ENCODE data around the gene ARG2.

ARG2 gene

DNA sequence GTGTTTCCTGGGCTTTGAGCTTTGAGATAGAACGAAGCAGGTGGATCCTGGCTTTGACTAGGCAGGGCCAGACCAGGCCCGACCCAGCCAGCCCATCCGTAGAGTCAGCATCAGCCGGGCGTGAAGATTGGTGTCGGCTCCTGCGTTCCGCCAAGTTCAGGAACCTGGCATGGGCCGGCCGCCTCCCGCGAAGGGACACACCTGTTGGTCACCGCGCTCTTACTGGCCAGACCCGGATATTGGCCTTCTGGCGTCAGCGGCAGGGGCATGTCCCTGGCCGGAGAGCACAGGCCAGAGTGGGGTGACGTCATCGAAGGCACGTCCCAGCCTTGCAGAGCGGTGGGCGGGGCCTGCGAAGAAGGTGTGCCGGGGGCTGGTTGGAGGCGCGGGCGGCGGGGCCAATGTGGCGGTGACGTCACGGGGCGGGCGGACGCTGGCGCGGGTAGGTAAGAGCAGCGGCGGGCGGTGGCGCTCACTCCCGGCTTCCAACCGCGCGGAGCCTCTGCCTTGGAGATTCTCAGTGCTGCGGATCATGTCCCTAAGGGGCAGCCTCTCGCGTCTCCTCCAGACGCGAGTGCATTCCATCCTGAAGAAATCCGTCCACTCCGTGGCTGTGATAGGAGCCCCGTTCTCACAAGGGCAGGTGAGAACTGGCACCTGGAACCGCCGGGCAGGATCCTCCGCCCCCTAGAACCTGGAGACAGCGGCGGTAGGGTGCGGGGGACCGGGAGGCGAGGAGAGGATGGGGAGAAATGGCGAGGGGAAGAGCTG lies at the start of gene ARG2:
ARG2 (plus strand) TSS at position 475 of the 771 bp plus-strand sequence; CDS start at position 533, 58 bp downstream.
- DNase-seq, result peak; percentile 87

DNA sequence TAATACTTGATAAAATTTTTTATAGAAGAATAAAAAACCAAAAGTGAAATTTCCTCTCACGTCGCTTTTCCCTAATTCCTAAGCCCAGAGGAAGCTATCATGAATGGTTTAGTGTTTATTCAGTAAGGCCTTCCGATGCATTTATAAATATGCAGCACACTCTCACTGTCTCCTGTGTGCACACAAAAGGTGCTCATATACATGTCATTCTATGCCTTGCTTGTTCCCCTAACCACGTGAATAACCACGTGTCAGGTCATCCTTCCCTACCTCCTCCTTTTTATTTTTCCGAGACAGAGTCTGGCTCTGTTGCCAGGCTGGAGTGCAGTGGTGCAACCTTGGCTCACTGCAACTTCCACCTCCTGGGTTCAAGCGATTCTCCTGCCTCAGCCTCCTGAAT lies 49.3 kb upstream of the ARG2 start:
- no peak for DNase-seq

DNA sequence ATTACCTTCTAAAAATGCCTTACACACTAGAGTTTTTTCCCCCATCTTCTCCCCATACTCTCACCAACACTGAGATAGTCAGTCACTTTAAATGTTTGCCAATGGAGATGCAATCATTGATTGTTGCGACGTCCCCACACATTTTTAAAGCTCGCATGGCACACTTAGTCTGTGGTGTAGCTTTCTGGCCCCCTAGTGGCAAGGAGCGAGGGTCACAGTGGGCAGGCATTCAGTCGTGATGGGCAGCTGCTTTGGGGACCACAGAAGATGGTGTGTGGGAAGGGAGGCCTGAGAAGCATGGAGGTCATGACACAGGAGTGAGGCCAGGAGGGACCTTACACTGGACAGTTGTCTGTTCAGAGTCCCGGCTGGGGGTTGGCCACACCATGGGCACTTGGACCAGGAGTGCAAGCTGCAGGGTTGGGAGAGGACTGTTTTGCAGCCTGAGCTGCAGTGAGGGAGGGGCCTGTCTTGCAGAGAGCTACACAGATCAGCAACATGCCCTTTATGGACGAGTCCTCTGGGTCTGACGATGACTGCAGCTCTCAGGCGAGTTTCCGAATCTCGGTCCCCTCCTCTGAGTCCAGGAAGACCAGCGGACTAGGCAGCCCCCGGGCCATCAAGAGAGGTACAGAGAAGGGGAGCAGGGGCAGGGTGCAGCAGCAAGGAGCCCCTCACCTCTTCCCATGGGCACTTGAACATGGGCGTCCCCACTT lies 48.3 kb upstream of the ARG2 start:
- DNase-seq, result peak; percentile 12

DNA sequence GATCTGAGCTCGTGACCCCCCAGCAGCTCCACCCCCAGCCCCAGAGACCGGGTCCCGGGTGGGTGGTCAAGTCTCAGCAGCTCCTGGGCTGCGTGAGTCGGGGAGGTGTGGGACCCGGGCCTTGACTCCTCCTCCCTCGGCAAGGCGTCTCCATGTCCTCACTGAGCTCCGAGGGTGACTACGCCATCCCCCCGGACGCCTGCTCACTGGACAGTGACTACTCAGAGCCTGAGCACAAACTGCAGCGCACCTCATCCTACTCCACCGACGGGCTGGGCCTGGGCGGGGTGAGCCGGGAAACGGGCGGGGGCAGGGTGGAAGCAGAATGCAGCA lies 47.8 kb upstream of the ARG2 start:
- DNase-seq, result no peak

DNA sequence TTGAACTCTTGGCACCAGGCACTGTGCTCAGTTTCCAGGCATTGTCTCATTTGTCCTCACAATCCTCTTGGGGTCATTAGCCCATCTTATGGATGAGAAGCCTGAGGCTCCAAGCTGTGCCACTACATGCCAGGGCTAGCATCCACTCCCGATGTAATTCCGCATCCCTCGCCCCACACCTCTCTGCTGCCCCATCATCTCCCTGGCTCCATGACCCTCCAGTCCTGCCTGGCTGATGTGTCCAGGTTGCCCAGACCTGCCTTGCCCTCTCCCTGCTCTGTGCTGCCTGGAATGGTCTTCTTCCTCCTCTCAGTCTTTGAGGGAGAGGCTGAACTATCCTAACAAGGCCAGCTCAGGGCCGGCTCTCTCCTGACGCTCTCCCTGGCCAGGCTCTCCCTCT lies 47.1 kb upstream of the ARG2 start:
- DNase-seq, result no peak

DNA sequence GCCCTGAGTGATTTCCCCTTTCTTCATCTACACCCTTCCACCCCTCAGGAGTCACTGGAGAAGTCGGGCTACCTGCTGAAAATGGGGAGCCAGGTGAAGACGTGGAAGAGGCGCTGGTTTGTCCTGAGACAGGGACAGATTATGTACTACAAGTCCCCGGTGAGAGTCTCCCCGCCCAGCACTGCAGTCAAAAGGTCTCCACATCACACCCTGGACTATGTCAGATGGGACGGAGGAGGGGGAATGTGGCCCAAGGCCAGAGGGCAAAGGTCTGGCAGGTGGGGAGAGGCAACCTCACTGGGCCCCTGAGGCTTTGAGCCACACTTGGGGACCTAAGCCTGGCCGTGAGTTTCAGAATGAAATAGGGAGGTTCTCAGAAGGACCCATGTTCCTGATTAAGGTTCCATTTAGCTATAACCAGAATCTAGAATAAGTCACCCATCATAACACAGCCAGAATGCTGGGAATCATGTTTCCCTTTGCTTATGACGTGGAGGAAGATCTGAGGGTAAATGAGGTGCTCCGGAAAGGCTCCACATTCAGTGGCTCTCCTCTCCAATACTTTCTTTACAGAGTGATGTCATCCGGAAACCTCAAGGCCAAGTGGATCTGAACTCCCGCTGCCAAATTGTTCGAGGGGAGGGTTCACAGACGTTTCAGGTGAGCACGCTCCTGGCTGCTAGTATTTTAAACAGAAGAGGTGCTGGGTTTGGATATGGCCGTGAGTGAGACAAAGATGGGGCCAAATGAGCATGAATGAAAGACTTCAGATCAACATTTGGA lies 46.3 kb upstream of the ARG2 start:
- DNase-seq, result no peak

DNA sequence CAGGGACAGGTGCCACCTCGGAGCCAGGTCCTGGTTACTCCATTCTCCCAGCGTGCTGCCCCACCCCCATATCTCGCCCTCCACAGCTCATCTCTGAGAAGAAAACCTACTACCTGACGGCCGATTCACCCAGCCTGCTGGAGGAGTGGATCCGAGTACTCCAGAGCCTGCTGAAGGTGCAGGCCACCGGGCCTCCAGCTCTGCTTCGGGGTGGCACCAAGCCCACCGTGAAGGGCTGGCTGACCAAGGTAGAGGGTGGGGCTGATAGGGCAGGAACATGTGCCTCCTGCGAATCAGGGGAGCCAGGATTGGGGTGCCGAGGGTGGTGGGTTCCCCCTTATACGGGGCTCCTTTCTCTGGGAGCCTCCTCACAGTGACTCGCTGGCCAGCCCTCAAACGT lies 45.6 kb upstream of the ARG2 start:
- no peak for DNase-seq

DNA sequence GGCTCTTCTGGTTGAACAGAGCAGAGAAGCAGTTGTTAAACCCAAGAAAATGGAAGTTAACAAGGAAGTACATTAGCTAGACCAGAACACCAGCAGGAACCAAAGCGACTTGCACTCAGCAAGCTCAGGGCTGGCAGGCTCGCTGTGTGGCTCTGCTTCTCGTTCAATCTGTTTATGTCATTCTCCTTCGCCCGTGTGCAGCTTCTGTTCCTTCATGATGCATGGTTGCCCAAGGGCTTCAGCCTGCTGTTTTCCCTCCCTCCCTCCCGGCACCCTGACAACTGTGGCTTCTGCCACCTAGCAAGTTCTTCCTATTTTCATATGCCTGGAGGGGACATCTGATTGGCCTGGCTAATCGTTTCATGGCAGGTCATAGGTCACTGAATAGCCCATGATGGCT lies 44.9 kb upstream of the ARG2 start:
- no peak for DNase-seq

DNA sequence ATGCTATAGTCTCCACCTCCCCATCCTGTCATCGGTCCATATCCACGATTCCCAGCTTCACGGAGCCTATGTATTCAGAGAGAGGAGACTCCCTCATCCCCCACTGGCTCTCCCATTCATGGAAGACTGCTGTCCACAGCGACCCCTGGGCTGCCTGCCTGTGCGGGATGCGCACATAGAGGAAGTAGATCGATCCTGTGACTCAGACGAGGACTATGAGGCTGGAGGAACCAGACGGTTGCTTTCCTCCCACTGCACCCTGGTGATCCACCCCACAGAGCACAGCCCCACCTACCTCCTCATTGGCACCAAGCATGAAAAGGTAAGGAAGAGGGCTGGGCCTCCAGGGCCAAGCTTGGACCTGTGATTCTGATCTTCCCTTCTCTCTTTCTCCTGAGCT lies 44.0 kb upstream of the ARG2 start:
- DNase-seq, result no peak

DNA sequence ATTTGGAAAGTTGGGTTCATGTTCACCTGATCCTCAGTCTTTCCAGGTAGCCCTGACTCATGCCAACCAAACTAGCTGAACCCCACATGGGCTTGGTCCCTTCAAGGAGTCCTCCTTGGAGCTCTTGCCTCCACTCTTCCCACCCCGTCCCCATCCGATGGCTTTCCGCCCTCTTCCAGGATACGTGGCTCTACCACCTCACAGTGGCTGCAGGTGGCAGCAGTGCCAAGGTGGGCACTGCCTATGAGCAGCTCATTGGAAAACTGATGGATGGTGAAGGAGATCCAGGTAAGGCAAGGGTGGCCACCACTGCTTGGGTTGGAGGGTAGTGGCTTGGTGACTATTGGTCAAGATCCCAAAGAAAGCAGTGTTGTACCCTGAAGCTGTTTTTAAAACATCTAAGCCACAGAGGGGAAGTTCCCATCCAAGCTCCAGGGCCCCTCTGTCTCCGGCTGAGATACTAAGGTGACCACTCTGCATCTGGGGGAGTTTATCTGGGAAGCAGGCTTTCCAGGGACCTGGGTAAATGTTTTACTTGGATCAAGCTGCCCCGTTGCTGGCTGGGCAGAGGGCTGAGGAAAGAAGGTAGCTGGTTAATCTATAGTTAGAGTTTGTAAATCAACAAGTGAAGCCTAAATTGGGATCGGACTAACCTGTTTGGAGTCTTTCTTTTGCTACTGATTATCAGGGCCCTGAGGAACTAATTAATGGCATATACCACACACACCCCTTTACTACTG lies 43.3 kb upstream of the ARG2 start:
- DNase-seq, result no peak

DNA sequence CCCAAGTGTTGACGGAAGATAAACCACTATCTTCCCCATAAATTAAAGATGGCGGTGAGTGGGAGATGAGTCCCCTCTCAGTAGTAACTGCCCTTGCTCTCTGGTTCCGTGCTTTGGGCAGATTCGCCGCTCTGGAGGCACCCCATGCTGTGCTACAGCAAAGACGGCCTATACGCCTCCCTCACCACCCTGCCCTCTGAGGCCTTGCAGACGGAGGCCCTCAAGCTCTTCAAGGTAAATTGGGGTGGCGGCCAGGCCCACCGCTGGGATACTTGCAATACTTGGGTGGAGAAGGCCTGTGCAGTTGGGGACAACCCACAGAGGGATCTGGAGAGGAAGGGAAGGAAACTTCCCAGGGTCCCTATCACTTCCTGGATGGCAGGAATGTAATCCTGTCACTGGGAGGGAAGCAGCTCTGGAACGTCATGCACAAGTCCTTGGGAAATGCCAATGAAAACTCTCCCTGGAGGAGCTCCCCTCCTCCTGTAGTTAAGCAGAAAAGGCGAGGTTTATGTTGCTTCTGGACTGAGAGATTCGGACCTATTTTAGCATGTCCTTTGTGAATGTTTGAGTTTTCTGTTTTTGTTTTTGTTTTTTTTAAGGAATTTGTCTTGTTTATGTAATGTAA lies 42.4 kb upstream of the ARG2 start:
- DNase-seq, result no peak

DNA sequence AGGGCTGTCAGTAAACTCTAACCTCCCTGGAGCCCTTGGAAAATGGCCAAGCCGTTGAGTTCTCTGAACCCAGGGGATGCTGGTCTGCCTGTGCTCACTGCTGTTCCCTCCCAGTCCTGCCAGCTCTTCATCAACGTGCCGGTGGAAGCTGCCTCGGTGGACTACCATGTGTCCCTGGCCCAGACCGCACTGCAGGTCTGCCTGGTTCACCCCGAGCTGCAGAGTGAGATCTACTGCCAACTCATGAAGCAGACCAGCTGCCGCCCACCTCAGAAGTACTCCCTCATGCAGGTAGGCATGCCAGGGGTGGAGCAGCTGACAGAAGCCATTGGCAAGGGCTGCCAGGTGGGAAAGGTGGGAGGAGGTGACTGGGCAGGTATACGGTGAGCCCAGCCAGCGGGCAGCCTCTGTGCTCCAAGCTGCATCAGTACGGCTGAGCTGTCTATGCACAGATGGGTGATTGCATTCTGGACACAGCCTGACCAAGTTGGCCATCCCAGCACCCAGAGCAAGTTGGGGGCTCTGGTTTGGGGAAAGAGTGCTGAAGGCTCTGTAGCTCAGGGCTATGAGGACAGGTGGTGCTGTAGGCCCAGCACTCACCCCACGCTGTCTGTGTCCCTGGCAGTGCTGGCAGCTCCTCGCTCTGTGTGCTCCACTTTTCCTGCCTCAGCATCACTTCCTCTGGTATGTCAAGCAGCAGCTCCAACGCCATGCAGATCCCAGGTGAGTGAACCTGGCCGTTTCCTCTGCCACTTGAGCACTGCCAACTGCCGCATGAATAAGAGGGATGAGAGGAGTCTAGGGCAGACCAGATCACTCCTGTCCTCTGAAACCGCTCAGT lies 41.6 kb upstream of the ARG2 start:
- DNase-seq, result no peak

DNA sequence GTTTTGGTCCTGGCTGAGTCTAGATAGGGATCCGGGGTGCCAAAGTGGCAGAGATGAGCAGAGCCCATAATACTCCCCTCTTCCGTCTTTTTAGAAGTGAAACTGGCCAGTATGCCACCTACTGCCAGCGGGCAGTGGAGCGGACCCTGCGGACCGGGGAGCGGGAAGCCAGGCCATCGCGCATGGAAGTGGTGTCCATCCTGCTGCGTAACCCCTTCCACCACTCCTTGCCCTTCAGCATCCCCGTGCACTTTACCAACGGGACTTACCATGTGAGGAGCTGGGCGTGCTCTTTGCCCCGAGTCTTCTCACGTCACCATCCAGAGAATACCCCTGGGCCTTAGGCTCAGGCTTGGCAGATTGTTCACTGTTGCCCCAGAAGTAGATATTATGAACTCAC lies 40.7 kb upstream of the ARG2 start:
- no peak for DNase-seq

DNA sequence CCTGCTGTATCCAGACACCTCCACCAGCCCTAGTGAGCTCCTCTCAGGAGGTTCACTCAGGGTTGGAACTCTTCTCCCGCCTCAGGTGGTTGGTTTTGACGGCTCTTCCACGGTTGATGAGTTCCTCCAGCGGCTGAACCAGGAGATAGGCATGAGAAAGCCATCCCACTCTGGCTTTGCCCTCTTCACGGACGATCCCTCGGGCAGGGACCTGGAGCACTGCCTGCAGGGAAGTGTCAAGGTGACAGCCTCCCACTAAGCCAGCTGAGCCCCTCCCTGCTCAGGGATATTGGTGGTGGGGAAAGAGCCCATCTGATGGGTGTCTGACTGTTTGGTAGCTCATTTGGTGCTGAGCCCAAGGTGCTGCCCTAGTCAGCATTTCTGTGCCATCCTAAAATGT lies 40.1 kb upstream of the ARG2 start:
- DNase-seq, result no peak

DNA sequence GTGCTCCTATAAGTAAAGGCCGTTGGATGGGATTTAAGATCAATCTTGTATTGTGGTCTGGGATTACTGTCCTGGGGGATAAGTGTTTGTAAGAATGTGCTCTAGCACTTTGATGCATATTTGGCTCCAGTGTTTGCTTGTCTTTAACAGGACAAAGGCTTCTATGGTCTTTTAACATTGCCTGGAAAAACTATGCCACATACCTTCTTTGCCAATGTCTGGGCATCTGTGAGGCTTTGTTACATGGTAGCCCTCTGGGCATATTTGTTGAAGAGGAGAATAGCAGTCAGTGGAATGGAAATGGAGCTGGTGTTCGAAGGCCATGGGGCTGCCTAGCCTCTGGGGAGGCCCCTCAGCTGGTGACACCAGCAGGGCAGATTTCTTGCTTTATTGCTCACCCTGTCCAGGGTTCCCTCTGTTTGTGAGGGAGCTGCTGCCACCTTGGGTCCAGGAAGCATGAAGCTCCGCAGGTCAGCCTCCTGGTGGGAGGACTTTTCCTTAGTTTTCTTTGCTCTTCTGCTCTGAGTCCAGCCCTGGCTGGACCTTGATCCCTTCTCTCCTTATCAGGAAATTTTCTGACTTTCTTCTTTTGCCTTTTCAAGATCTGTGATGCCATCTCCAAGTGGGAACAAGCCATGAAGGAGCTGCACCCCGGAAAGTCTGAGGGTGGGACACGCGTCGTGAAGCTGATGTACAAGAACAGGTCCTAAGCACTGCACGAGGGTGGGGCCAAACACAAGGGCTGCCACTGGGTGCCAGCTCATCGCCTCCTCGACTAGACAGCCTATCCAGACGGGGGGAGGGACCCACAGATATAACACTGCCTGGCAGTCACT lies 39.2 kb upstream of the ARG2 start:
- no peak for DNase-seq

DNA sequence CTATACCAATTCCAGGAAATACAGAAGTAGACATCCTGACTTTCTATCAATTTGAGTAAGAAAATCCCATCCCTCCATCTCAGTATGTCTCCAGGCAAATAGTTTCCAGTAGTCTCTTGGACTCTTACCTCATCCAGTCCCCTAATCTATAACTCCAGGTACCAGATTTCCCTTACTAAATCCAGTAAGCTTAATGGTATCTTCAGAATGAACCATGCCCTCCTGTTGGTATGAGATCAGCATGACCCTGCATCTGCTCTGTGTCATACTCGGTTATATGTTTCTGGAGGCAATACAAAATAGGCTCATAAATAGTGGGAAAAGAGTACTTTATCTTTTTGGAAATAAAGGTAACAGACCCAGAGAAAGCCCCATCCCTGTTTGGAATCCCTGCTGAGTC lies 38.1 kb upstream of the ARG2 start:
- no peak for DNase-seq

DNA sequence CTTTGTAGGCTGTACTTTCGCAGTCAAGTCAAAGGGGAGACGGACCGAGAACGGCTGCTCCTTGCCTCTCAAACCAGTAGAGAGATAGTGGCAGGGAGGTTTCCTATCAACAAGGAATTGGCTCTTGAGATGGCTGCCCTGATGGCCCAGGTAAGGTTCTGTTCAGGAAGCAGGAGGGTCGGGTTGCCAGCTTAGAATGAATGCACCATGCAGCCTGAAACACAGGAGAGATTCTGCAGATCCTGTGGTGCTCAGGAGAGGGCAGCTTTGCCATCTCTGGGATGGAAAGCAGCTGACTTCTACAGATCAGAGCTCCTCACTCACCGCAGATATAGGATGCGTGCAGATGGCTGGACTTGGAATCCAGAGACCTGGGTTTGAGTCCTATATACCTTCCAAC lies 37.7 kb upstream of the ARG2 start:
- DNase-seq, result no peak

DNA sequence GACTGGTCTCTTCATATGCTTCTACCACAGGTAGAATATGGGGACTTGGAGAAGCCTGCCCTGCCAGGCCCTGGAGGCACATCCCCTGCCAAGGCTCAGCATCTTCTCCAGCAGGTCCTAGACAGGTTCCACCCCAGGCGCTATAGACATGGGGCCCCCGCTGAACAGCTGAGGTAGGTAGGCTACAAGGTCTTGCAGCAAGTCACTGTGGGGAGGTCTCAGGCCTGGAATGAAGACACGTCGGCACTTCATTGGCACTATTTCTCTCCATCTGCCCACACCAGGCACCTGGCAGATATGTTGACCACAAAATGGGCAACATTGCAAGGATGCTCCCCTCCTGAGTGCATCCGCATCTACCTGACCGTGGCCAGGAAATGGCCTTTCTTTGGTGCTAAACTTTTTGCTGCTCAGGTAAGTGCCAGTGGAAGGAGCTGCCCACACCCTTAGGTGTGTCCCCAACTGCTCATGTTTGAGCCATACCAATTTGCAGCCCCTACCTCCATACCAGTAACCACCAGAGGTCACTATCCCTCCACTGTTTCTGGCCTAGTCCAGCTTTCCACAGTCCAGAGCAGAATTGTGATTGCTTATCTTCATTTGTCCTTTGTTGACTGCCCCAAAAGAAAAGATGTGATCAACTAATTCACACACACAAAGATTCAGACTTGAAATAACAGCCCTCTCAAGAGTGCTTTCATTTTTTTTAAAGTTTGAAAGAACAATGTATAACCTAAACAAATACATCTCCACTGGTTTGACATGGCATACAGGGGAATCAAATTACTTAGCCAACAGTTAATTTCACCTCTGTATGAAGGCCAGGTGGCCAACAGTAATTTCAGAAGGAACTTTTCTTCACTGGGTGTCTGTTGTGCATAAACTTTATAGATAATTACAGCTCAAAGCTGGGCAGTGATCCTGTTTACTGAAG lies 35.7 kb upstream of the ARG2 start:
- DNase-seq, result no peak

DNA sequence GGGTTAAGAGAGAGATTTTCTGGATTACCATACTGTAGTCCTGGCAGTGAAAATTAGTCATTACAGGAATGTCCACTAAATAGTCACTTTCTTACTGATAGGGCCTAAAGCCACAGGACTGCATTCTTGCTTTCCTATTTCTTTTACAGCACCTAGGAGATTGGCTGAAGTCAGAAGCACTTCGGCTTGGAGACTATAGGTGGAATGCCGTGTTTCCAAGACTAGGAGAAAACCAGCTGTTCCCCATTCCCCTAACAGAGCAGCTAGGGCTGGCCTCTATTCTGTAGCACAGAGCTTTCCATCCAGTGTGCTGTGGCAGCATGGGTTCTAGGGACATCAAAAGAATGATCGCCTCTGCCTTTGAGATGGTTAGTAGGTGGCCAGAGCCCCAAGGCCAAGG lies 34.7 kb upstream of the ARG2 start:
- no peak for DNase-seq

DNA sequence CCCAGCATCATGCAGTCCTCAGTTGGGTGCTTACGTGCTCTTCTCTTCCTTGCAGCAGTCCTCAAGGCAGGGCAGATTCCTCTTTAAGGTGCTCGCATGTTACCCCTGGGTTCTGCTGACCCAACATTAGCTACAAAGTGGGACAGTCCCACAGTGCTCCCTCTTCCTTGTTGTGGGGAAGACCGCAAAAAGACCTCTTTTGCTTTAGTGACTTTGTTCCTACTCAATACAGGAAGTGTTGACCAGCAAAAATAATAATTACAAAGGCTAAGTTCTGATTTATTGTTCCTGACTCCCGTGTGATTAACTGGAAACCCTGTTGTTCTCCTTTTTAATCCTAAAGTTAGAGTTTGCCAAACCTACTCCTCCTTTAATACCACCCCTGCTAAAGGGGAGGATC lies 33.4 kb upstream of the ARG2 start:
- no peak for DNase-seq
